Smooth muscle cell (in vitro differentiated cells): ENCODE data around the gene FAM3D. TPM values are rescaled to one million over a fixed set of nuclear protein-coding genes. Genes with fewer than 3 reads are reported as not detected.

Experiments
- DNase-seq: peaks from one replicate; lab custom pipeline; 2025; ENCODE audit not compliant: unreplicated experiment; lab: John Stamatoyannopoulos, UW
- H2AFZ ChIP-seq: fragments of 200-600 bp; sonication (generic); 2 replicates; pipeline ENCODE4 v1.6.0; 2016; ENCODE audit warnings: antibody characterized with exemption, low read depth, mild to moderate bottlenecking
- H3F3A ChIP-seq: fragments of 200-600 bp; sonication (generic); 2 replicates; pipeline ENCODE4 v1.6.0; 2017; ENCODE audit warnings: antibody characterized with exemption, low read depth
- H3K27ac ChIP-seq: fragments of 200-600 bp; sonication (generic); 2 replicates; pipeline ENCODE4 v1.5.1; 2016; ENCODE audit warnings: low read depth, mild to moderate bottlenecking
- H3K27me3 ChIP-seq: fragments of 200-600 bp; sonication (generic); 2 replicates; pipeline ENCODE4 v1.6.1; 2016; ENCODE audit warnings: low read depth, mild to moderate bottlenecking
- H3K36me3 ChIP-seq: fragments of 200-600 bp; sonication (generic); 2 replicates; pipeline ENCODE4 v1.5.1; 2016; ENCODE audit warnings: low read depth
- H3K4me1 ChIP-seq: fragments of 200-600 bp; sonication (generic); 2 replicates; pipeline ENCODE4 v1.5.1; 2016; ENCODE audit warnings: low read depth
- H3K4me2 ChIP-seq: fragments of 200-600 bp; sonication (generic); 2 replicates; pipeline ENCODE4 v1.6.0; 2016; ENCODE audit warnings: mild to moderate bottlenecking
- H3K4me3 ChIP-seq: fragments of 200-600 bp; sonication (generic); 2 replicates; pipeline ENCODE4 v1.5.1; 2016; ENCODE audit warnings: mild to moderate bottlenecking
- H3K79me2 ChIP-seq: fragments of 200-600 bp; sonication (generic); 2 replicates; pipeline ENCODE4 v1.6.0; 2016; ENCODE audit warnings: low read depth, mild to moderate bottlenecking
- H3K9ac ChIP-seq: fragments of 200-600 bp; sonication (generic); 2 replicates; pipeline ENCODE4 v1.6.0; 2016; ENCODE audit warnings: low read depth
- H3K9me3 ChIP-seq: fragments of 200-600 bp; sonication (generic); replicated peaks from 2 replicates; pipeline ENCODE4 v1.5.1; 2016; ENCODE audit warnings: low read depth
- H4K20me1 ChIP-seq: fragments of 200-600 bp; sonication (generic); 2 replicates; pipeline ENCODE4 v1.6.0; 2016; ENCODE audit warnings: low read depth
- CTCF ChIP-seq: fragments of 200-600 bp; sonication (generic); IDR thresholded peaks from 2 replicates; pipeline ENCODE4 v1.5.1; 2017; ENCODE audit warnings: borderline replicate concordance, mild to moderate bottlenecking, antibody characterized with exemption; ENCODE audit not compliant: insufficient read depth, poor library complexity, severe bottlenecking
- whole genome bisulfite sequencing: methylation state at CpG from one replicate; pipeline ENCODE4 v1.1.7; 2016; ENCODE audit warnings: low lambda C conversion rate; 5-methylcytosine and 5-hydroxymethylcytosine counted together
- polyA plus RNA-seq: library from polyadenylated mRNA; unstranded; fragments of >200 nt; fragmentation: Nextera tagmentation; extraction: Ambion mirVana; gene quantifications from 2 replicates; pipeline ENCODE4 v1.2.1, GENCODE V29; 2016
- total RNA-seq: library from RNA; depleted of rRNA; stranded (reverse); fragments of >200 nt; gene quantifications from 2 replicates; pipeline ENCODE4 v1.2.3, GENCODE V29; 2014

FAM3D gene
- total and polyA plus RNA-seq, 2 experiments from 2014 or later: 0.18 to 0.33 TPM

DNA sequence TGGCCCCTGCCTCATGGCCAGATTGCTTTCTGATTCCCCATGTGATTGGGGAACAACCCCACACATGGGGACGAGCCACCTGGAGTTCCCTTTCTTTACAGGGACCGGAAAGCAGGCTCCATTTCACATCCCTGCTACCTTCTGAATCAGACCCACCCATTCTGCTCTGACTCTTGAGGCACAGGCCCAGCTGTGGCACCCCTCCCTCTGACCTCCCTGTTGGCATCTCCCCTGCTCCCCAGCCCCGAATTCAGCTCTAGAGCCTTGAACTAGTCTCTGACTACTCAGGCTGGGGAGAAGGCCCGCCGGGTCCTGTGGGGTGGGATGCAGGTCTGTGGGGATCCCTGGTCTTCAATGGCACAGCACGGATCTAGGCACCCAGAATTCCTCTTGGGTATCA lies 12.1 kb downstream of the FAM3D start:
- Histone ChIP-seq H3K9ac (no peak overlapping the region), H3K36me3 (no peaks in the 10 kb centered on the region), H3K27me3 (peaks cover 14% of the 10 kb centered on the region), H4K20me1 (no peaks in the 10 kb centered on the region), H2AFZ (no peak overlapping the region), H3K4me2 (no peak overlapping the region), H3K27ac (no peak overlapping the region), H3K4me3 (no peak overlapping the region), H3K79me2 (no peaks in the 10 kb centered on the region), H3K4me1 (no peaks in the 10 kb centered on the region), H3K9me3 (no peaks in the 10 kb centered on the region), H3F3A (no peaks in the 10 kb centered on the region)
- WGBS: 93% methylated on average over 6 of the region's 6 CpGs
- no peak for DNase-seq
- TF ChIP-seq CTCF: no peak

DNA sequence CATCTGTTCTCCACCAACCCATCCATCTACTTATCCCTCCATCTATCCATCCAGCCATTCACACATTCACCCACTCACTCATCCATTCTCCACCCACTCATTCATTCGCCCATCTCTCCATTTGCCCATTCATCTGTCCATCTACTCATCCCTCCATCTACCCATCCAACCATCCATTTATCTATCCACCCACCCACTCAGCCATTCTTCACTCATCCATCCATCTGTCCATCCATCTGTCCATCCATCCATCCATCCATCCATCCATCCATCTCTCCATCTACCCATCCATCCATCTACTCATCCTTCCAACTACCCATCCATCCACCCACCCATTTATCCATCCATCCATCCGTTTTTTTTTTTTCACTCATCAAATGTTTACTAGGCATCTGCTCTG lies 13.9 kb downstream of the FAM3D start:
- no peak overlapping the region for H2AFZ ChIP-seq
- H3K4me2 ChIP-seq: no peak overlapping the region
- WGBS: 47% methylated on average over 2 of the region's 2 CpGs
- no peak for TF ChIP-seq CTCF
- H3K79me2 ChIP-seq: no peaks in the 10 kb centered on the region
- H3K27ac ChIP-seq: no peak overlapping the region
- no peaks in the 10 kb centered on the region for H4K20me1 ChIP-seq
- peaks cover 14% of the 10 kb centered on the region for H3K27me3 ChIP-seq
- H3K9ac ChIP-seq: no peak overlapping the region
- no peak for DNase-seq
- H3K4me3 ChIP-seq: no peak overlapping the region
- no peaks in the 10 kb centered on the region for H3K9me3 ChIP-seq
- H3K4me1 ChIP-seq: no peaks in the 10 kb centered on the region
- H3K36me3 ChIP-seq: no peaks in the 10 kb centered on the region
- H3F3A ChIP-seq: no peaks in the 10 kb centered on the region

GRCh38 chr3:58651276-58651675 lies 15.3 kb downstream of the FAM3D start:
- H2AFZ ChIP-seq: no peak overlapping the region
- no peak overlapping the region for H3K9ac ChIP-seq
- no peak overlapping the region for H3K4me2 ChIP-seq
- no peaks in the 10 kb centered on the region for H4K20me1 ChIP-seq
- no peaks in the 10 kb centered on the region for H3K4me1 ChIP-seq
- H3F3A ChIP-seq: no peaks in the 10 kb centered on the region
- no peaks in the 10 kb centered on the region for H3K79me2 ChIP-seq
- DNase-seq: no peak
- no peak overlapping the region for H3K27ac ChIP-seq
- no peak overlapping the region for H3K4me3 ChIP-seq
- no peak for TF ChIP-seq CTCF
- peaks cover 10% of the 10 kb centered on the region for H3K27me3 ChIP-seq
- H3K36me3 ChIP-seq: no peaks in the 10 kb centered on the region
- H3K9me3 ChIP-seq: no peaks in the 10 kb centered on the region

GRCh38 chr3:58647381-58648141 lies 19.0 kb downstream of the FAM3D start:
- no peak for DNase-seq
- WGBS: 76% methylated on average over 3 of the region's 3 CpGs

More at GRCh38 chr3:58647381-58648141, 19.0 kb downstream of the FAM3D start:
- Histone ChIP-seq H3K36me3 (no peaks in the 10 kb centered on the region), H3F3A (no peaks in the 10 kb centered on the region), H3K4me2 (no peak overlapping the region), H3K4me3 (no peak overlapping the region), H3K27me3 (no peaks in the 10 kb centered on the region), H3K9me3 (no peaks in the 10 kb centered on the region), H3K27ac (no peak overlapping the region), H2AFZ (no peak overlapping the region), H3K4me1 (no peaks in the 10 kb centered on the region), H3K79me2 (no peaks in the 10 kb centered on the region), H3K9ac (no peak overlapping the region), H4K20me1 (no peaks in the 10 kb centered on the region)
- no peak for TF ChIP-seq CTCF
